Keratinocyte (primary cell): ENCODE measurements around the gene NDUFC2.

ENCODE experiments used
- EZH2 ChIP-seq: IDR thresholded peaks from one replicate; pipeline ENCODE4 v1.6.1; 2012; ENCODE audit warnings: inconsistent platforms, mild to moderate bottlenecking, low read length, moderate library complexity
- TF ChIP-seq, protein P1 (sequence below), 3 experiments: IDR thresholded peaks in 1 of 3; conservative IDR thresholded peaks in 1 of 3; optimal IDR thresholded peaks in 1 of 3; 2 replicates in 2 of 3; 3 replicates in 1 of 3; pipeline versions ENCODE3 to v1.5.1; 2011; ENCODE audit warnings: low read length in 3 of 3, mild to moderate bottlenecking in 3 of 3, moderate library complexity in 2 of 3, control low read depth in 1 of 3, inconsistent platforms in 1 of 3; ENCODE audit not compliant: insufficient read depth in 2 of 3; ENCODE audit errors: extremely low read depth in 1 of 3

GRCh38 chr11:78021611-78022010, 58.1 kb downstream of the NDUFC2 start:
- TF ChIP-seq, protein P1, sequence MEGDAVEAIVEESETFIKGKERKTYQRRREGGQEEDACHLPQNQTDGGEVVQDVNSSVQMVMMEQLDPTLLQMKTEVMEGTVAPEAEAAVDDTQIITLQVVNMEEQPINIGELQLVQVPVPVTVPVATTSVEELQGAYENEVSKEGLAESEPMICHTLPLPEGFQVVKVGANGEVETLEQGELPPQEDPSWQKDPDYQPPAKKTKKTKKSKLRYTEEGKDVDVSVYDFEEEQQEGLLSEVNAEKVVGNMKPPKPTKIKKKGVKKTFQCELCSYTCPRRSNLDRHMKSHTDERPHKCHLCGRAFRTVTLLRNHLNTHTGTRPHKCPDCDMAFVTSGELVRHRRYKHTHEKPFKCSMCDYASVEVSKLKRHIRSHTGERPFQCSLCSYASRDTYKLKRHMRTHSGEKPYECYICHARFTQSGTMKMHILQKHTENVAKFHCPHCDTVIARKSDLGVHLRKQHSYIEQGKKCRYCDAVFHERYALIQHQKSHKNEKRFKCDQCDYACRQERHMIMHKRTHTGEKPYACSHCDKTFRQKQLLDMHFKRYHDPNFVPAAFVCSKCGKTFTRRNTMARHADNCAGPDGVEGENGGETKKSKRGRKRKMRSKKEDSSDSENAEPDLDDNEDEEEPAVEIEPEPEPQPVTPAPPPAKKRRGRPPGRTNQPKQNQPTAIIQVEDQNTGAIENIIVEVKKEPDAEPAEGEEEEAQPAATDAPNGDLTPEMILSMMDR (optimal IDR thresholded peaks at IDR 0.05 in 1 of 3, IDR thresholded peaks at IDR 0.05 in 1 of 3, conservative IDR thresholded peaks at IDR 0.05 in 1 of 3; ENCODE audit: extremely low read depth in 1 of 3, insufficient read depth in 2 of 3, low read length in 3 of 3): no peak
- TF ChIP-seq EZH2: no peak
